SHP77 treated with DMSO at 0.1 percent for 48 hours (cell line): ENCODE results near the gene CSF1.

Source experiments
- DNase-seq: peaks from one replicate; lab custom pipeline; 2025; lab: John Stamatoyannopoulos, UW

Gene CSF1

GRCh38 chr1:109977657-109978378 is 67.2 kb downstream of the CSF1 start:
- DNase-seq, result no peak

GRCh38 chr1:109978761-109979488 is 68.3 kb downstream of the CSF1 start:
- no peak for DNase-seq

GRCh38 chr1:109979489-109980091 is 68.9 kb downstream of the CSF1 start:
- DNase-seq, result no peak
